MM.1S (cell line): ENCODE data around the gene GPSM3.
A peak's percentile ranks its signal among the peaks of the same experiment; 100 is the strongest.

Experiments used
- CTCF ChIP-seq: fragments of 300-600 bp; sonication (generic); IDR thresholded peaks from 2 replicates; pipeline ENCODE4 v1.5.1; 2016; ENCODE audit warnings: antibody characterized with exemption, low read length, mixed read lengths
- EZH2 ChIP-seq: fragments of 300-600 bp; sonication (generic); optimal IDR thresholded peaks from 2 replicates; pipeline ENCODE3; 2017; ENCODE audit warnings: low read depth, mild to moderate bottlenecking, antibody characterized with exemption, low read length, mixed read lengths
- EZH2phosphoT487 ChIP-seq: fragments of 300-600 bp; sonication (generic); IDR thresholded peaks from 2 replicates; pipeline ENCODE4 v1.6.1; 2018; ENCODE audit warnings: antibody characterized with exemption, low read length

- TF ChIP-seq CTCF = peak; percentile 67
- no peak for TF ChIP-seq EZH2phosphoT487
- TF ChIP-seq EZH2 = no peak
These were observed 2.6 kb upstream of the GPSM3 start for GRCh38 chr6:32194825-32195651.
